AG08395 (cell line): ENCODE measurements around the gene FARP2.

Experiments used
- DNase-seq: peaks from one replicate; pipeline ENCODE4 v3.0.0; 2012; ENCODE audit warnings: mixed read lengths, low spot score

Gene FARP2

DNA sequence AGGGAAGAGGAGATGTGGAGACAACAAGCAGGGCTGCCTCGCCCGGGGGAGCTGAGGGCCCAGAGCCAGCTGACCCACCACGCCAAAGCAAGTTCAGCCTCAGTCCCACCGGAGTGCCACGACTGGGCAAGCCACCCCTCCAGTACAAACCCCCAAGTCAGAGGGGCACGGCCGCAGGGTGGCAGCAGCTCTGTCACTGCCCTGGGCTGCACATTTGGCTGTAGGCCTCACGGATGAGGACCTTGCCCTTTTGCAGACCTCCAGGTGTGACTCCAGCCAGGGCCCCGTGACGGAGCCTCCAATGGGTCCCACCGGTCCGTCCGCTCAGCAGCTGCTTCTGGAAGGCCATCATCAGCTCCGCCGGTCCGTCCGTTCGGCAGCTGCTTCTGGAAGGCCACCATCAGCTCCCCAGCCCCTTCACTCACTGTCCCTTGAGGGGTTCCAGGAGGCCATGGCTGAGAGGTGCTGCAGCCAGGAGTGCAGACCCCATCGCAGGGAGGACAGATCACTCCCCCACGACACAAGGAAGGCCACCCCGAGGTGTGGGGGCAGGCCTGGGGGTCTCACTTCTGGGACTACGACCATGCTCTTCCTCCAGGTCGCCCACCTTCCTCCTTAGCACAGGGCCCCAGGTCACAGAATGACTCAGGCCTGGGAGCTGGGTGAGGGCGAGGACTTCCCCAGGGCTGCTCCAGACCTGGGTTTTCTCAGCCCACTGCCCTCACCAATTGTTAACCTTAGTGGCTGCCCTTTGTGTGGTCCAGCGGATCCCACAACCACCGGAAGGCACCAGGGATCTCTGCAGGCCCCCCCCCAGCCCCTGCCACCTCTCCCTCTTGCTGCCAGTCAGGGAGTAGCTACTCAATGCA lies 176.9 kb downstream of the FARP2 start:
- DNase-seq = no peak

- DNase-seq = no peak
Measured at GRCh38 chr2:241534293-241534692, 178.2 kb downstream of the FARP2 start.

- no peak for DNase-seq
Measured at GRCh38 chr2:241534701-241535375, 178.8 kb downstream of the FARP2 start.

DNA sequence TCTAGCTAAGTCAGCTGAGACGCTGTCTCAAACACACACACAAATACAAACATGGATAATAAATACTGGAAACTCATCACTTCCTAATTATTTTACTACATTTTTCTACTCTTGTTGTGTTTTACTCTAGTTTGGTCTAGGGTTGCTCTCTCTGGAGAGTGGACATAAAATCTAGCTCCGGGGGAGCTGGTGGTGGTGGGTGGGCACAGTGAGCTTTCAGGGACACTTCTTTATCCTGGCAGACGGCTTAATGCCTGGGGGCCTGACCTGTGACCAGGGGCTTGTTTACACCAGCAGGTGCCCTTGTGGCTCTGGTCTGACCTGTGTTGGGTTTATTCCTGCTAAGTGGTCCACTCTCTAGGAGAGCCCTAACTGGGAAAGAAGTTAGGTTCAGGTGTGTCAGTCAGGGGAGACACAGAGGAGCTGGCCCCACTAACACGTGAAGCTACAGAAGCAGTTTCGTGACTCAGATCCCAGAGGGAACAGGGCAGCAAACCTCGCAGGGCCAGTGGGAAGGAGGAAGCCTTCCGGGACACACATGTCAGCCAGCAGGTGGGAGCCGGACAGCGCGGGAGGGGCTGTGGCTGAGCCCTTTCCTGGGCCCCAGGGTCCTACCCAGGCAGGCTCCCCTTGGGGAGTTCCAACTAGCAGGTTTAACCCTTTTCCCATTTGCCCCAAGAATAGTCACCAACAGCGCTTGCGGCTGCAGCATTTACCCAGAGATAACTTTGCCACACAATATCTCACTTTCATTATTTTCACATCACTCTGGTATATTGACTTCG lies 180.0 kb downstream of the FARP2 start:
- DNase-seq = no peak

- DNase-seq = no peak
Measured at GRCh38 chr2:241538838-241539615, 182.9 kb downstream of the FARP2 start.

- no peak for DNase-seq
Measured at GRCh38 chr2:241539616-241540374, 183.7 kb downstream of the FARP2 start.

DNA sequence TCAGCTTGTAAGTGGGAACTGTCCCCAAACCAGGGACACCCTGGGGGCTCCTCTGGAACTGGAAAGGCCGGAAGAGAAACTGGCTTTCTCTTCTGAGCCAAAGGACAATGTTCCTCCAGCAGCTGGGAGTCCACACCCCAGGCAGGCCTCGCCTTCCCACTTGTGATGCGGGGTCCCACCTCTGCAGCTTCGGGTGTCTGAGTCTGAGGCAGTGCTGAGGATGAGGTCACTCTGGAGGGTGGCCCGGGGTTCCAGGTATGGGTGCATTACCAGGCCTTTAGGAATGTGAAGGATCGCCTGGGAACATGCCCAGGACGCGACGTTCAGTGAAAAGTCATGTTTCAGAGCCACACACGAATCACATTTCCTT lies 184.3 kb downstream of the FARP2 start:
- peak; percentile 21 for DNase-seq

DNA sequence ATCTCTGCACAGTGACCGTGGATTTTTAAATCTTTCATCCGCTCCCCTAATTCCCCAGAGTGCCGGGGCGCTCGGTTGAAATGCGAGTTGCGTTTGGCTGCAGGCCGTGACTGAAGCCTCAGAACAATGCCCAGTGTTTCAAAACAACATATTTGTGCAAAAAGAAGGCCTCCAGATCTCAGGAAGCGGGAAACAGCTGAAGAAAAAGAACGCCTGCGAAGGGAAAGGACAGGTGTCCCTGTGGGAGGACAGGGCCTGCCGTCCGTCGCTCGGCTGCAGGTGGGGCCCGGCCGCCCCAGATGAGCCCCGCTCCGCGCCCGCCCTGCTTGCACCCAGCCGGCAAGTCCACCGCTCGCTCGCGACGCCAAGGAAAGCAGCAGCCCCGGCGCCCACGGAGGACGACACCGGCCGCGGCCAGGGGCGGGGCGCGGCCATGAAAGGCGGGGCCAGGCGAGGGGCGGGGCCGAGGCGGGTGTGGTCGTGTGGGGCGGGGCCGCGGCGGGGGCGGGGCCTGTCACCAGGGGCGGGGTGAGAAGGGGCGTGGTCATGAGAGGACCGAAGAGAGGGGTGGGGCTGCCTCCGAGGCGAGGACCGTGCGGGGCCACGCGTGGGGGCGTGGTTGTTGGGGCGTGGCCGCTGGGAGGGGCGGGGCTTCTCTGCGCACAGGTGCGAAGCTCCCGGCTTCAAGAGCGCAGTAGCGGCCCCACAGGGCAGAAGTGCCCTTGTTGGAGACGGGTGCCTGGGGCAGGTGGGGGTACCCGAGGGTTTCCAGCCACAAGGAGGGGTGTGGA lies 184.9 kb downstream of the FARP2 start:
- peak; percentile 87 for DNase-seq

DNA sequence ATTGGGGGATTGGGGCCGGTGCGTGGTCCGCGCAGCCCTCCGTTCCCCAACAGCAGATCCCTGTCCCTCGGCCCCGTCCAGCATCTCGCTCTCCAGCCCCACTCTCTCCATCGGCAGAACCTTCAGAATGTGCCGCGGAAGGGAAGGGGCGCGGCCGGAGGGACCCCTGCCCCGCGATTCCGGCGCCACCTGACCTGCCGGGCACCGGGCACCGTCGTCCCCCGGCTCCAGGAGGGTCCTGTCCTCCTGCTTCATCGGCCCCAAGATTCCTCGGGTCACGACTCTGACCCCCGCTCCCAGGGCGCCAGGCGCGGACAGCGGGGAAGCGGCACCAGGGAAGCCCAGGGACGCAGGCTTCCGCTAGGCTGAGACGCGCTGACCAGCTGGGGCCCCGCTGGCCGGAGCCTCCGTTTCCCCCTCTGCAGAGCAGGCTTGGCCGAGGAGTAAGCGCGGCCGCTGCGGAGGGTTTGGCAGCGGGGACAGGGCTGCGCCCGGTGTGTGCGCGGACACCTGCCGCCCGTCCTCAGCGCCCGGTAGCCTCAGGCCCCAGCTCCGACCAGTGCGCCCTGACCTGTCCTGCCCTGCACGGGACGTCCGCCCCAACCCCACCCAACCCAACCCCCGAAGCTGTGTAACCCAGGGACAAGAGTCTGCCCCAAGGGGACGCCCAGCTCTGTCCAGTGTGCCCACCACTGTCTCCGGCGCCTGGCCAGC lies 185.6 kb downstream of the FARP2 start:
- no peak for DNase-seq

DNA sequence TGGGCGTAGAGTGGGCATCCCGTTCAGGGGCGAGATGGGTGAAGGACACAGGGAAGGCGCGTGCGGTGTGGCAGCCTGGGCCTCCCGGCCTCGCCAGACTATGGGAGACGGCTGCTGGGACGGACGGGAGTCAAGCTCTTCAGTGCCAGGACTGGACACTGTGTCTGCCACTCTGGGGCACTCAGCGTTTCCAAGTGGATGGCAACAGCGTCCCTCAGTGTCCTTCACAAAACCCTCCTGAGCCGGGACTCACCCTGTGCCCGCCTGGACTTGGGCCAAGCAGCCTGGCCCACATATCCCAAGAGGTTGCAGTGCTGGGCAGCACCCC lies 186.2 kb downstream of the FARP2 start:
- no peak for DNase-seq
